Measurements from ENCODE around the gene DENND2D.

GRCh38 chr1:111242805-111243523 is 42.5 kb upstream of the DENND2D start:
- TF ChIP-seq CTCF (IDR thresholded peaks at IDR 0.05; ENCODE audit: low read depth, low read length, poor library complexity, severe bottlenecking), result no peak
- TF ChIP-seq EZH2phosphoT487 (IDR thresholded peaks at IDR 0.05; ENCODE audit: borderline replicate concordance, low read length), result no peak
